Measurements from ENCODE around the gene DHRS1. TPM values are rescaled to one million over a fixed set of nuclear protein-coding genes. Genes with fewer than 3 reads are reported as not detected.

DHRS1 gene
- total and polyA plus RNA-seq, 9 of the 15 experiments (the other 6 are each of a cell fraction or from before 2014, with no cell fraction given) = 7.3 to 33.6 (median 13.3) TPM

DNA sequence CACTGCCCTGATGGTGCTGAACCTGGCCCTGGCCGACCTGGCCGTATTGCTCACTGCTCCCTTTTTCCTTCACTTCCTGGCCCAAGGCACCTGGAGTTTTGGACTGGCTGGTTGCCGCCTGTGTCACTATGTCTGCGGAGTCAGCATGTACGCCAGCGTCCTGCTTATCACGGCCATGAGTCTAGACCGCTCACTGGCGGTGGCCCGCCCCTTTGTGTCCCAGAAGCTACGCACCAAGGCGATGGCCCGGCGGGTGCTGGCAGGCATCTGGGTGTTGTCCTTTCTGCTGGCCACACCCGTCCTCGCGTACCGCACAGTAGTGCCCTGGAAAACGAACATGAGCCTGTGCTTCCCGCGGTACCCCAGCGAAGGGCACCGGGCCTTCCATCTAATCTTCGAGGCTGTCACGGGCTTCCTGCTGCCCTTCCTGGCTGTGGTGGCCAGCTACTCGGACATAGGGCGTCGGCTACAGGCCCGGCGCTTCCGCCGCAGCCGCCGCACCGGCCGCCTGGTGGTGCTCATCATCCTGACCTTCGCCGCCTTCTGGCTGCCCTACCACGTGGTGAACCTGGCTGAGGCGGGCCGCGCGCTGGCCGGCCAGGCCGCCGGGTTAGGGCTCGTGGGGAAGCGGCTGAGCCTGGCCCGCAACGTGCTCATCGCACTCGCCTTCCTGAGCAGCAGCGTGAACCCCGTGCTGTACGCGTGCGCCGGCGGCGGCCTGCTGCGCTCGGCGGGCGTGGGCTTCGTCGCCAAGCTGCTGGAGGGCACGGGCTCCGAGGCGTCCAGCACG lies 16.4 kb upstream of the DHRS1 start (continued):
- TF ChIP-seq, protein P1, sequence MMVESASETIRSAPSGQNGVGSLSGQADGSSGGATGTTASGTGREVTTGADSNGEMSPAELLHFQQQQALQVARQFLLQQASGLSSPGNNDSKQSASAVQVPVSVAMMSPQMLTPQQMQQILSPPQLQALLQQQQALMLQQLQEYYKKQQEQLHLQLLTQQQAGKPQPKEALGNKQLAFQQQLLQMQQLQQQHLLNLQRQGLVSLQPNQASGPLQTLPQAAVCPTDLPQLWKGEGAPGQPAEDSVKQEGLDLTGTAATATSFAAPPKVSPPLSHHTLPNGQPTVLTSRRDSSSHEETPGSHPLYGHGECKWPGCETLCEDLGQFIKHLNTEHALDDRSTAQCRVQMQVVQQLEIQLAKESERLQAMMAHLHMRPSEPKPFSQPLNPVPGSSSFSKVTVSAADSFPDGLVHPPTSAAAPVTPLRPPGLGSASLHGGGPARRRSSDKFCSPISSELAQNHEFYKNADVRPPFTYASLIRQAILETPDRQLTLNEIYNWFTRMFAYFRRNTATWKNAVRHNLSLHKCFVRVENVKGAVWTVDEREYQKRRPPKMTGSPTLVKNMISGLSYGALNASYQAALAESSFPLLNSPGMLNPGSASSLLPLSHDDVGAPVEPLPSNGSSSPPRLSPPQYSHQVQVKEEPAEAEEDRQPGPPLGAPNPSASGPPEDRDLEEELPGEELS (CRISPR knock-in tag; IDR thresholded peaks at IDR 0.05; ENCODE audit: borderline replicate concordance) = no peak
- peak; percentile 99 for TF ChIP-seq L3MBTL2 (IDR thresholded peaks at IDR 0.05)
- TF ChIP-seq, protein P2, sequence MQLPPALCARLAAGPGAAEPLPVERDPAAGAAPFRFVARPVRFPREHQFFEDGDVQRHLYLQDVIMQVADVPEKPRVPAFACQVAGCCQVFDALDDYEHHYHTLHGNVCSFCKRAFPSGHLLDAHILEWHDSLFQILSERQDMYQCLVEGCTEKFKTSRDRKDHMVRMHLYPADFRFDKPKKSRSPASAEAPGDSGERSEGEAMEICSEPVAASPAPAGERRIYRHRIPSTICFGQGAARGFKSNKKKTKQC (CRISPR knock-in tag; IDR thresholded peaks at IDR 0.05) = peak; percentile 97
- peak in 1 of 2 experiments; percentile 68; a peak in 1 of 4 replicates for TF ChIP-seq ZNF639 (CRISPR knock-in tag; conservative IDR thresholded peaks at IDR 0.05 in 1 of 2, IDR thresholded peaks at IDR 0.05 in 1 of 2)
- 0 out of 2 replicates have a peak, but pooled peaks have one; percentile 43 for TF ChIP-seq ZBTB49 (CRISPR knock-in tag; IDR thresholded peaks at IDR 0.05; ENCODE audit: borderline replicate concordance)
- TF ChIP-seq PRDM10 (IDR thresholded peaks at IDR 0.05; ENCODE audit: partially characterized antibody) = no peak
- TF ChIP-seq HNRNPLL (IDR thresholded peaks at IDR 0.05; ENCODE audit: low read depth, low read length, poor library complexity, severe bottlenecking) = no peak
- peak; percentile 39; the same call in 1 of the 2 replicates for TF ChIP-seq ZNF134 (CRISPR knock-in tag; conservative IDR thresholded peaks at IDR 0.05)
- TF ChIP-seq SIX5 (IDR thresholded peaks at IDR 0.05; ENCODE audit: borderline replicate concordance in 1 of 2, insufficient read depth in 1 of 2, low read depth in 1 of 2, low read length in 2 of 2) = no peak

Data from K562 (cell line).